Stimulated activated CD4-positive, alpha-beta T cell treated with anti-CD3 and anti-CD28 coated beads, Interleukin-2, amount 100 ng/mL, for 48 hours (primary cell): ENCODE data around the gene URB2.
A peak's percentile ranks its signal among the peaks of the same experiment; 100 is the strongest.
"Not testable (repeated sequence)": the region's sequence is repeated elsewhere in the genome, so short reads cannot be mapped to it uniquely, and the experiment has no call there.

ENCODE experiments used
- DNase-seq, 2 donors: peaks; one replicate each; pipeline ENCODE4 v3.0.0-alpha.2; 2020

Gene URB2

DNA sequence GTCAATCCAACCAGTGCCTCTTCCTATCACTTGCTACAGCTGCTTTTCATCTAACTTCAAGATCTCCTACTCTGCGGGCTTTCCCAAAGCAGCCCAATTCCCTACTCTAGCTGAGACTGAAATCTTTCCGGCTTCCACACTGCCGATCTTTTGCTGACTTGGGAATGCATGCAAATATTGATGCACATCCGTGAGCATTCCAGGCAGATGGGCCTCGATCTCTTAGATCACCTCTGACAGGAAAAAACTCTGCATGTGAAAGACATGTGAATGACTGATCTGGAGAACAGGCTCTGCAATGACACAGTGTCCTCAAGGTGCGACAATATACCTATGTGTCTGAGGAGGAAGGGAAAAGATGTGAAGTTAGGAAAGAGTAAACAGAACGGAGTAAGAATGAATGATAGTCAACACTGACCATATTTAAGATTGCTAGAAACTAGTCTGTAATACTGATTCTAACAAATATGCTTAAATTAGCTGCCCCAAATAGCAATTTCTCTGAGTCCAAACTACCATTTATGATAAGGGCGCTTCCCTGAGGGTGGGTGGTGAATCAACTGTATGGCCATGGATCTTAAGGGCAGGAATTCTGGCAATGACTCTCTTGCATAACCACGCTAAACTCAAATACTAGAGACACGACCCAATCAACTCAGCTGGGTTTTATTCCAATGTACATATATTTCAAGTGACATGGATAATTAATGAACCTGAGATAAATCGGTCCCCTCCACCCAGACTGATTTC, 8.5 kb upstream of the URB2 start:
- no peak for DNase-seq

GRCh38 chr1:229619002-229619401, 7.0 kb upstream of the URB2 start:
- no peak for DNase-seq

DNA sequence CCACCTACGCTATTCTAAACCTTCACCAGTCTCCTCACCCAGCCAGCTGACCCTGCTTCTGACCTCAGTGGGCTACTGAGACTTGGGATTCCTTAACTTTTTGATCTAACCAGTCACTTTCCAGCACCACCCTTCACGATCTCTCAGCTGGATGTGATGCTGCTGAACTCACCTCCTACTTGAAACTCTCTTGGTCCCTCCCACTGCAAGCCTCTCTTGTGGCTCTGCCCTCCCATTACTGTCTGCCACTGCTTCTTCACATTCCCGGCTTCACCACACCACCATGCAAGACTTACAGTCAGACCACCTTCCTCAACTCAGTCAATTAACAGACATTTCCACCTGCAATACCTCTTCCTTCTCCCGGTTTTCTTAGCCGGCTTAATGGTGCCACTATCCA, 6.4 kb upstream of the URB2 start:
- no peak for DNase-seq

- DNase-seq = no peak
Observed at GRCh38 chr1:229620876-229621275, 5.2 kb upstream of the URB2 start.

GRCh38 chr1:229621663-229622062, 4.4 kb upstream of the URB2 start:
- no peak for DNase-seq

- DNase-seq = not testable (repeated sequence)
Observed at GRCh38 chr1:229622641-229623120, 3.4 kb upstream of the URB2 start.

GRCh38 chr1:229623225-229623624, 2.8 kb upstream of the URB2 start:
- no peak for DNase-seq

- DNase-seq = no peak
Observed at GRCh38 chr1:229623838-229624237, 2.2 kb upstream of the URB2 start.

- no peak for DNase-seq
Observed at GRCh38 chr1:229624521-229625070, 1.5 kb upstream of the URB2 start.

GRCh38 chr1:229625071-229625914, 754 bp upstream of the URB2 start:
- peak; percentile 47 to 56 for DNase-seq

GRCh38 chr1:229627003-229627402, 956 bp downstream of the URB2 start:
- no peak for DNase-seq

DNA sequence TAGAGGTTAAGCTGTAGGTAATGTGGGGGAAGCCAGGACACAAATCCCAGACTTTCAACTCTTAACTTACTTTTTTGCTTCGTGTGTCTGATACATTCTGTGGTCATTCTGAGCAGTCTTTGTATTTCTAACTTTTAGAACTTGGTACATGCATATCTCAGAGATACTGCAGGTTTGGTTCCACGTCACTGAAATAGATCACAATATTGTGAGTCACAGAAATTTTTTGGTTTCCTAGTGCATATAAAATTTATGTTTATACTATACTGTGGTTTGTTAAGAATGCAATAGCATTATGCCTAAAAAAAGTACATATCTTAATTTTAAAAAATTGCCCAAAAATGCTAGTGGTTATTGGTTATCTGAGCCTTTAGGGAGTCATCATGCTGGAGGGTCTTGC, 3.2 kb downstream of the URB2 start:
- DNase-seq = no peak

- no peak for DNase-seq
Observed at GRCh38 chr1:229631148-229631547, 5.1 kb downstream of the URB2 start.

DNA sequence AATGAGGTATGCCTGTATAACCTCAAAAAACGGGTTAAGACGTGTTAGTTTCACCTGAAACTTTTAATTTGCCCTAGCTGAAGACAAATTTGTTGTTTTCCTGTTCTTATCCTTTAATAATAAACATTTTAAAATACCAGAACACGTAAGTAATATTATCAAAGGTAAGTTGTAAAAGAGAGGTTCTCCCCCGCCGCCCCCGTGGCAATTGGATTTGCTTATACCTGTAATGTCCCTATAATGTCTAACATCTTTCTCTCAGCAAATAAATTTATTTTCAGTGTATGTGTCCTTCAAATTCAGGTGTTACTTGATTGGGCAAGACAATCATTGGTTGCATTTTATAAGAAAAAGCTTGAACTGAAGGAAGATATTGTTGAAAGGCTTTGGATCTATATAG, 5.9 kb downstream of the URB2 start:
- DNase-seq = no peak

GRCh38 chr1:229636042-229636441, 10.0 kb downstream of the URB2 start:
- DNase-seq = no peak

- DNase-seq = no peak
Observed at GRCh38 chr1:229637746-229638145, 11.7 kb downstream of the URB2 start.

DNA sequence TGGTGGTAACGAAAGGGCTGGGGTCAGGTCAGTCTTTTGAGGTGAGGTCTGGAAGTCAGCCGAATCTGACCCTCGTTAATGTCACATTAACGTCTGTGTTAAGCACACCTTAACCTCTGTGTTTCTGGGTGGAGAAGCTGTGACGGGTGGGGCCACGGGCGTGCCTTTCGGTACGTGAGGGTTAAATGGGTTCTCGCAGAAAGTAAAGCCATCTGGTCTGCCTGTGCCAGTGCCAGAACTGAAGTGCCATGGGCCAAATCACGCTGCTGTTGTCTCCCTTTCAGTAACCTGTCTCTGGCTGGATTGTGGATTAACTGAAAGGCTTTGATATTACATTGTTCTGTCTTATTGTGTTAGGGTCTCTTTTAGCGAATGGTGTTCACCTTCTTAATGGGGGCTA, 14.4 kb downstream of the URB2 start:
- DNase-seq = no peak

DNA sequence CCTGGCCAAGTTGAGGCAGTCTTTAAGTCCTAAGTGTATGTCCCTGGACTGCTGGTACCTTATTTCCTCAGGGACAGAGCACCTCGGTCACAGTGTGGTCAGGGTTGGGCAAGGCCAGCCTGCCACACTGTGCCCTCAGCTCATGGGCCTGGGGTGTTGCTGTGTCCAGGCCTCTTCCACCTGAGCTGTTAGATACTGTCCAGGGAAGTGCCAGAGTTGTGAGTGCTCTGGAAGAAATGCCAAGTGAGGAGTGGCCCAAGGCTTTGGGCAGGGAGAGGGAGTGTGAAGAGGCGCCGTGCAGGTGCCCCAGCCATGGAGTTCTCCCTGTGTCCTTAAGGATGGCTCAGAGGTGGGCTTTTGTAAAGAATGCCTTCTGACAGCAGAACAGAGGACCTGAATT, 15.3 kb downstream of the URB2 start:
- no peak for DNase-seq

GRCh38 chr1:229642376-229642775, 16.3 kb downstream of the URB2 start:
- no peak for DNase-seq

DNA sequence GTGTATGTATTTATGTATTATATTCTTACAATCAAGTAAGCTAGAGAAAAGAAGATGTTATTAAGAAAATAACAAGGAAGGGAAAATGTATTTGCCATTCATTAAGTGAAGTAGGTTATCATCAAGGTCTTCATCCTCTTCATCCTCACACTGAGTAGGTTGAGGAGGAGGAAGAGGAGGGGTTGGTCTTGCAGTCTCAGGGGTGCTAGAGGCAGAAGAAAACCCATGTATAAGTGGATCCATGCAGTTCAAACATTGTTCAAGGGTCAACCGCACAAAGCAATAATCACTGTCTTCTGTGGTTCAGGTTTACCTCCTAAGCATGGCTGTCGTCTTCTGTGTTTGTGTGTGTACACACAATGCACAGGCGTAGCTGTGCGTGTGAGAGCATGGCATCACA, 16.9 kb downstream of the URB2 start:
- DNase-seq = no peak

- DNase-seq = no peak
Observed at GRCh38 chr1:229643996-229644745, 18.1 kb downstream of the URB2 start.

DNA sequence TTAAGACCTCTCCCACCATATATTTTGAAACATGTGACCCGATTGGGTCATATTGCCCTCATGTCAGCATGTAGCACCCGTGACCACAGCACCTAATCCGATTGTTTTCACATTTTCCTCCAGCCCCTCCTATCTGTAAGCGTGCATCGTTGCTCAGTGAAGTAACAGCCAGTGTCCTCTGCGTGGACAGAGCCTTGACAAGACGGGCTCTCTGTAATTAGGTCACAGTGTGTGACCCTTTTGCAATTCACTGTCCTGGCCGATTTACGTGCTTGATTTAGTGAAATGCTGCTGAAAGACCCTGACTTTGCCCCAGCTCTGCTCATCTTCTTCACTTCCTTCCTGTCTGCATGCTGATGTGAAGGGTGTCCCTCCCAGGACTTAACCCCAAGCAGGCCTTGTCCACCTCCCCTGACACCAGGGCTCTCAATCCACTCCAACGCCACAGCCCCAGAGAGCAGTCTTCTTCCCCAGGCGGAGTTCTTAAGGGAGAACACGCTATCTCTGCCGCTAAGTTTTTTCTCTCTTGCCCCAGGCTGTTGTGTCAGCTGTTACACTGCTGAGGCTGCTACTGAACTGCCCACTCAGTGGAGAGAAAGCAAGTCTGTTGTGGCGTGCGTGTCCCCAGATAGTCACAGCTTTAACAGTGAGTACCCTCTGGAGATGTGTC, 19.4 kb downstream of the URB2 start:
- DNase-seq = no peak

DNA sequence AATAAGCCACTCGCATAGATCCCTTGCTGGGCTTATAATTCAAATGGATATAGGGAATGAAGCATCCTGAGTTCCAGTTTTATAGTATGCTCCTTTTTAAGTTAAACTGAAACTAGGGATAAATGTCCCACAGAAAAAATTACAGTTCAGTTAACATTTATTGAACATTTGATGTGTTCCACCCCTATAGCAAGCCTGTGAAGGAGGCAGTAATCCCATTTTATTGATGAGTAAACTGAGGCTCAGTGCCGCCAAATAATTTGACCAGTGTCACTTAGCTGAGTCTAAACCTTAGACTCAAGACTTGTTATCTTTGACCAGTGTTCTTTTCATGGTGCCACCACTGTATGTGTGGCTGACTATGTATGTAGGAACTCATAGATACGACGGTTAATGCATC, 22.4 kb downstream of the URB2 start:
- DNase-seq = no peak
